Measurements from ENCODE around the gene ALDH8A1. TPM values are rescaled to one million over a fixed set of nuclear protein-coding genes. Genes with fewer than 3 reads are reported as not detected.
A peak's percentile ranks its signal among the peaks of the same experiment; 100 is the strongest.

ALDH8A1 gene
- polyA plus RNA-seq, 3 donors = 0.77 TPM; not detected in 2

GRCh38 chr6:134954272-134955000, 4.5 kb upstream of the ALDH8A1 start:
- Histone ChIP-seq H3K27me3 (ENCODE audit: control insufficient read depth in 2 of 2, insufficient read depth in 2 of 2, low read length in 2 of 2) (no peaks in the 10 kb centered on the region), H3K27ac (ENCODE audit: low read depth in 1 of 2, low read length in 2 of 2) (no peak overlapping the region), H2AFZ (ENCODE audit: insufficient read depth, low read depth, low read length, poor library complexity, severe bottlenecking) (no peak overlapping the region), H4K20me1 (ENCODE audit: insufficient read depth, low read length) (no peaks in the 10 kb centered on the region), H3K9ac (ENCODE audit: insufficient read depth, low read length, poor library complexity, severe bottlenecking) (no peak overlapping the region), H3K79me2 (ENCODE audit: insufficient read depth, low read length) (no peaks in the 10 kb centered on the region), H3K4me2 (replicated peaks; ENCODE audit: extremely low read depth, low read length, poor library complexity, severe bottlenecking) (no peak overlapping the region), H3K9me3 (replicated peaks in 1 of 2; ENCODE audit: control insufficient read depth in 1 of 2, insufficient read depth in 1 of 2, low read length in 2 of 2) (no peaks in the 10 kb centered on the region), H3K36me3 (replicated peaks in 1 of 2; ENCODE audit: control insufficient read depth in 1 of 2, insufficient read depth in 2 of 2, low read length in 2 of 2) (no peaks in the 10 kb centered on the region), H3K4me3 (replicated peaks in 1 of 3; ENCODE audit: low read depth in 2 of 3, low read length in 3 of 3) (no peak overlapping the region), H3K4me1 (ENCODE audit: control insufficient read depth in 1 of 2, insufficient read depth in 2 of 2, low read length in 2 of 2) (no peaks in the 10 kb centered on the region)
- no peaks in the 10 kb centered on the region for H3K9me3 Mint-ChIP-seq
- H3K4me3 Mint-ChIP-seq = no peak overlapping the region
- H3K27ac Mint-ChIP-seq = no peak overlapping the region
- H3K36me3 Mint-ChIP-seq = peaks cover 2 to 6% of the 10 kb centered on the region in 2 donors
- DNase-seq = no peak
- peaks cover 0 to 3% (median 0%) of the 10 kb centered on the region in 3 donors for H3K27me3 Mint-ChIP-seq (ENCODE audit: low read depth in 3 of 3)
- no CpG with 5 or more reads among the region's 4 CpGs for whole genome bisulfite sequencing (ENCODE audit: insufficient coverage)
- H3K4me1 Mint-ChIP-seq = no peaks in the 10 kb centered on the region
- intact Hi-C loops (cut with micrococcal nuclease) = no loop called here
- TF ChIP-seq CTCF (IDR thresholded peaks at IDR 0.05) = no peak

DNA sequence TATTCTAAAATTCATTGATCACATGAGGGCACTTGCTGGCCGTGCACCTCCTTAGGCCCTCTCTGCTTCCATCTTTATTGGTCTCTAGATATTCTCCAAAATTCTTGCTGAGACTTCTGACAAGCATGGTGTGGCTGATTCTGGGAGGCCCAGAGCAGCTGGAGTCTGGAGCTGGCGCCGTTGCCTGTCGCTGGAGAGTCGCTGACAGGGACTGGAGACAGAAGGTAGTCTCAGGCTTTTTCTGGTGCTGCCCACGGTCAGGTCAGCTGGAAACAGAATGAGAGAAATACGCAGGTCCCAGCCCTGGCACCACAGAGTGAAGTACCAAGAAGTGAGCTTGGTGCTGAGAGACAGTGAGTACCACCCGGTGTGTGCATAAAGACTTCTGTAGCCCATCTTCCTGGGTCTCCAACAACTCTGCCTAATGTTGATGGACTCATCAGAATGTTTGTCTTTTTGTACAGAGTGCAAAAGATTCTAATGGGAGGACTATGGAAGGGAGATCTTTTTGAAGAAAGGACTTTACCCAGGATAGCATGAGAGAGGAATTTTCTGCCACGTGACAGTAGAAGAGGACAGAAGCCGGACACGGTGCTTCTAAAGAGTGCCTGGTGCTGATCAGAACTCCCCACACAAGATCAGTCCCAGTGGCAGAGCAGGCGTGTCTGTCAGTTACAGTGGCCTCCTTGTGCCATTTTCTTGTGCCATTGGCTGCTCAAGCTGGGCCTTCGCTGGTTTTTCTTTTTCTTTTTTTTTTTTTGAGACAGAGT, 1.8 kb upstream of the ALDH8A1 start:
- peaks cover 0 to 3% (median 3%) of the 10 kb centered on the region in 3 donors for H3K27me3 Mint-ChIP-seq (ENCODE audit: low read depth in 3 of 3)

More for the DNA sequence above, 1.8 kb upstream of the ALDH8A1 start:
- H3K36me3 ChIP-seq (replicated peaks in 1 of 2; ENCODE audit: control insufficient read depth in 1 of 2, insufficient read depth in 2 of 2, low read length in 2 of 2) = no peaks in the 10 kb centered on the region
- H4K20me1 ChIP-seq (ENCODE audit: insufficient read depth, low read length) = no peaks in the 10 kb centered on the region
- H3K9ac ChIP-seq (ENCODE audit: insufficient read depth, low read length, poor library complexity, severe bottlenecking) = no peak overlapping the region
- no peak overlapping the region for H3K27ac ChIP-seq (ENCODE audit: low read depth in 1 of 2, low read length in 2 of 2)
- no peaks in the 10 kb centered on the region for H3K27me3 ChIP-seq (ENCODE audit: control insufficient read depth in 2 of 2, insufficient read depth in 2 of 2, low read length in 2 of 2)
- intact Hi-C loops (cut with micrococcal nuclease) = no loop called here
- no peaks in the 10 kb centered on the region for H3K4me1 Mint-ChIP-seq
- no peak for DNase-seq
- H3K79me2 ChIP-seq (ENCODE audit: insufficient read depth, low read length) = no peaks in the 10 kb centered on the region
- H3K36me3 Mint-ChIP-seq = no peaks in the 10 kb centered on the region
- peak overlapping the region in 1 of 7 donors; percentile 46 for H3K27ac Mint-ChIP-seq
- H3K4me3 Mint-ChIP-seq = no peak overlapping the region
- no peaks in the 10 kb centered on the region for H3K4me1 ChIP-seq (ENCODE audit: control insufficient read depth in 1 of 2, insufficient read depth in 2 of 2, low read length in 2 of 2)
- H3K4me3 ChIP-seq (replicated peaks in 1 of 3; ENCODE audit: low read depth in 2 of 3, low read length in 3 of 3) = no peak overlapping the region
- no peak overlapping the region for H3K4me2 ChIP-seq (replicated peaks; ENCODE audit: extremely low read depth, low read length, poor library complexity, severe bottlenecking)
- H3K9me3 Mint-ChIP-seq = peaks cover 0 to under 1% (median 0%) of the 10 kb centered on the region in 7 donors
- no peak for TF ChIP-seq CTCF (IDR thresholded peaks at IDR 0.05)
- no peak overlapping the region for H2AFZ ChIP-seq (ENCODE audit: insufficient read depth, low read depth, low read length, poor library complexity, severe bottlenecking)
- 95% methylated on average over 11 of the region's 13 CpGs for WGBS (ENCODE audit: insufficient coverage)
- no peaks in the 10 kb centered on the region for H3K9me3 ChIP-seq (replicated peaks in 1 of 2; ENCODE audit: control insufficient read depth in 1 of 2, insufficient read depth in 1 of 2, low read length in 2 of 2)

All from CD14-positive monocyte (primary cell).